Measurements from ENCODE around the gene CLCN1.
A peak's percentile ranks its signal among the peaks of the same experiment; 100 is the strongest.

The CLCN1 gene

DNA sequence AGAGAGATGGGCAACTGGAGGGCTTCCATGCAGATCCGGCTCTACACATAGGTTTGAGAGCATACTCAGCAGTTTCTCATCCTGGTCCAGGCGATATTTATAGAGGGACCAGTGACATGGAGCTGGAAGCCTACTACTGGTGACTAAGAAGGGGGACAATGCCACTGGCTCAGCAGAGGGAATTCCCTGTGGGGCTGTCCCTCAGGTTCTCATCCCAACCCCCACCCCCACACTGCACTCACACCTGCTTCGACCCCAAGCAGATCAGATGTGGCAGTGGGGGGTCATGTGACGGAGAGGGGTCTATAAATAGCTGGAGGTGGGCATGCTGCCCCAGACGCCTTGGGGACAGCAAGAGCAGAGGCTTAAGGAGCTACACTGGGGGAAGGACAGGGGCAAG is at the start of gene CLCN1:
CLCN1 (plus strand) TSS at position 336 of the 400 bp plus-strand sequence. CDS start 102 bp downstream, outside the sequence.
- Histone ChIP-seq H3K36me3 (replicated peaks) (no peaks in the 10 kb centered on the region), H3K4me1 (no peaks in the 10 kb centered on the region), H3K27me3 (ENCODE audit: low read depth) (no peaks in the 10 kb centered on the region), H3K4me3 (no peak within 1 kb of the TSS), H3K9me3 (no peaks in the 10 kb centered on the region)
- DNase-seq (ENCODE audit: low spot score in 2 of 2), result no peak
- in situ Hi-C loops (cut with MboI; ENCODE audit: low sequenced_read_pairs), result no loop called here

DNA sequence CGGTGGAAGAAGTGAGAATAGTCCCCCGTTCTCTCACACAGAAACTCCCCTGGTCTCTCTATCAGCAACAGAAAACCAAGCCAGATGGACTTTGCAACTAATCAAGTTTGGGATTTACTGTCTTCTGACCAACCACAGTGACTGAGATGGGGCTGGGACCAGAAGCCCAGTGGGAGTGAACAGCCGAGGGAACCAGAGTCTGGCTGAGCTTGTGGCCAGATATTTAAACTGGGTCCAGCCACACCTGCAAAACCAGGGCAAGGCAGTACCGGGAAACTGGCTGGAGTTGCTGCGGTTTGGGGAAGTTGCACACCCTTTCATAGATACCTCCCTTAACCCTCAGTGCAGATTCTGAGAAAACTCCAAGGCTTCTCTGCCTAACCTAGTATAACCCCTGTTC is 46.7 kb upstream of the CLCN1 start:
- no peak for DNase-seq (ENCODE audit: low spot score in 2 of 2)
- Histone ChIP-seq H3K9me3 (no peaks in the 10 kb centered on the region), H3K36me3 (replicated peaks) (peaks cover 14% of the 10 kb centered on the region), H3K4me3 (no peak overlapping the region), H3K27me3 (ENCODE audit: low read depth) (no peaks in the 10 kb centered on the region), H3K4me1 (0 out of 2 replicates have a peak, but pooled peaks cover under 1% of the 10 kb centered on the region)
- in situ Hi-C loops (cut with MboI; ENCODE audit: low sequenced_read_pairs), result no loop called here

DNA sequence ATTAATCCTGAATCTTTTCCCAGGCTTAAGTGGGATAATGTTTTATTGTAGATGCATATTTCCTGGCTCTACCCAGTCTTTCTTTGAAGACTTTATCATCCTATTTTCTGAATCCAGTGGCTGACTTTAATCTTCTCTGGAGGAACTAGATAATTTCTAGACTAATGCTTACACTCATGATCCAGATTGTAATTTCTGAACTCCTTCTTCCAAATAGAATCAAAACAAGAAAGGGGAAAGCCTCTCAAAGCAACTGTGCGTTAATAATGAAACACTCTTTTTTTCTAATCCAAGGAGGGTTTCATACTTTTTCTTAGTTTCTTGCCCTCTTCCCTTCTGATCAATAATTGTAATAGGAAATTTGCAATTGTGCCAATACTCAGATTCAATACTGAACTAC is 44.7 kb upstream of the CLCN1 start:
- in situ Hi-C loops (cut with MboI; ENCODE audit: low sequenced_read_pairs), result no loop called here
- Histone ChIP-seq H3K4me1 (no peaks in the 10 kb centered on the region), H3K36me3 (replicated peaks) (peaks cover 11% of the 10 kb centered on the region), H3K9me3 (no peaks in the 10 kb centered on the region), H3K4me3 (no peak overlapping the region), H3K27me3 (ENCODE audit: low read depth) (no peaks in the 10 kb centered on the region)
- no peak for DNase-seq (ENCODE audit: low spot score in 2 of 2)

DNA sequence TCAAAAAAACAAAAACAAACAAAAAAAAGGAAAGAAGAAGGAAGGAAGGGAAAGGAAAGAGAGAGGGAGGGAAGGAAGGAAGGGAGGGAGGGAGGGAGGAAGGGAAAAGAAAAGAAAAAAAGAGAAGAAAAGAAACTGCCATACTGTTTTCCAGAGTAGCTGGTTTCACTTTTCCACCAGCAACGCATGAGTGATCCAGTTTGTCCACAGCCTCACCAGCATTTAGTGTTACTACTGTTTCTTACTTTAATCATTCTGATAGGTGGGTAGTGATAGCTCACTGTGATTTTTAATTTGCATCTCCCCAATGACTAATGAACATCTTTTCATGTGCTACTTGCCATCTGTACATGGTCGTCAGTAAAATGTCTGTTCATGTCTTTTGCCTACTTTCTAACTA is 43.0 kb upstream of the CLCN1 start:
- Histone ChIP-seq H3K36me3 (replicated peaks) (peaks cover 1% of the 10 kb centered on the region), H3K4me3 (no peak overlapping the region), H3K9me3 (no peaks in the 10 kb centered on the region), H3K4me1 (no peaks in the 10 kb centered on the region), H3K27me3 (ENCODE audit: low read depth) (no peaks in the 10 kb centered on the region)
- DNase-seq (ENCODE audit: low spot score in 2 of 2), result no peak
- in situ Hi-C loops (cut with MboI; ENCODE audit: low sequenced_read_pairs), result no loop called here

DNA sequence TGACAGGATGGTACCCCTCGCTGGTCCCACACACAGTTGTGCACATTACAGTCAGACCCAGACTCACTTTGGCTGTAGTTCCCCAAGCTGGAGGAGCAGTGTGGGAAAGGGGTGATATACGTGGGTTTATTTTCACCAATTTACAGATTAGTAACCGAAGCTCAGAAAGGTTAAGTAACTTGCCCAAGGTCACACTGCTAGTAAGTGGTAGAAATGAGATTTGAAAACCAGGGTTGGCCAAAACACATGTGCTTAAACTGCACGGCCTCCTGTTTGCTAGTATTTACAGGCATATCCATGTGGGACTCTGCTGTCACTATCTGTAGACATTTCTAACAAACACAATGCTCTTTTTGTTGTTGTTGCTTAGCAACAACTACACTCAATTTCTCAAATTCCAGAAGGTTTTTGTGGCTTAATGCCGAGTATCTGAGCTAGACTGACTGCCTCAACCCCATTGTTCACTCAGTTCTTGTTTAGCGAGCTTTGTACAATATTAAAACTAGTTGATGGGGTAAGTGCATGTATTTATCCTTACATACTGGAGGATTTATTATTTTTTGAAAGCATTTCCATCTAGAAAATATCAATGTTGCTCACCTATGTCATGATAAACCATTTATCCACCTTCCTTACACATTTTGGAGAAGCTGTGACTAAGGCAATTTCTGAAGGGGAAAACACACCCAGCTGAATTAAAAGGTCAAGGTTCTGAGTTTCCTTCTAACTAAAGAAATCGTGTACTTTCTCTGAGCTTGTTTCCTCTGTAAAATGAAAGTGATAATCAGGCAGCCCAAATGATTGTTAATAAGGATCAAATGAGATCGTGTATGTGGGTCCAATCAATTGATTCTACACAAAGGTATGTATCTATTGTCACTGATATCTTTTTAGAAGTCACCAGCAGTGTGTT is 36.5 kb upstream of the CLCN1 start:
- in situ Hi-C loops (cut with MboI; ENCODE audit: low sequenced_read_pairs), result no loop called here
- DNase-seq (ENCODE audit: low spot score in 2 of 2), result peak; percentile 43 to 88
- Histone ChIP-seq H3K4me3 (no peak overlapping the region), H3K9me3 (no peaks in the 10 kb centered on the region), H3K4me1 (peaks cover 28% of the 10 kb centered on the region), H3K27me3 (ENCODE audit: low read depth) (no peaks in the 10 kb centered on the region), H3K36me3 (replicated peaks) (no peaks in the 10 kb centered on the region)

DNA sequence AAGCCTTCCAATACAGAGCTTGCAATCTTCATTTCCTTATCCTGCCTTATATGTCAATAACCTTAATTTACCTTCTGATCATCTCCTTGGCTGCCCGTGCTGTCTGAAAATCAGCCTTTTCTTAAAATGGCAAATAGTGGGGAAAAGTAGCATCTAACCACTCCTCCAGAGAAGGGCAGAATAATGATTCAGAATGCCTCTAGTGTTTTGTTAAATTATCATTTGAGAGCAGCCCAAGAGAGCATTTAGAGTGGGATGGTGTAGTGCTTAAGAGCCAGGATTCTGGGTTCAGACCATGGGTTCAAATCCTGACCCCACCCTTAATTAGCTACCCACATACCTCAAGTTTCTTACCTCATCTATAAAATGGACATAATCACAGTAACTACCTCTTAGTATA is 35.8 kb upstream of the CLCN1 start:
- in situ Hi-C loops (cut with MboI; ENCODE audit: low sequenced_read_pairs), result no loop called here
- Histone ChIP-seq H3K4me1 (peaks cover 28% of the 10 kb centered on the region), H3K36me3 (replicated peaks) (no peaks in the 10 kb centered on the region), H3K9me3 (no peaks in the 10 kb centered on the region), H3K27me3 (ENCODE audit: low read depth) (no peaks in the 10 kb centered on the region), H3K4me3 (no peak overlapping the region)
- DNase-seq (ENCODE audit: low spot score in 2 of 2), result no peak

DNA sequence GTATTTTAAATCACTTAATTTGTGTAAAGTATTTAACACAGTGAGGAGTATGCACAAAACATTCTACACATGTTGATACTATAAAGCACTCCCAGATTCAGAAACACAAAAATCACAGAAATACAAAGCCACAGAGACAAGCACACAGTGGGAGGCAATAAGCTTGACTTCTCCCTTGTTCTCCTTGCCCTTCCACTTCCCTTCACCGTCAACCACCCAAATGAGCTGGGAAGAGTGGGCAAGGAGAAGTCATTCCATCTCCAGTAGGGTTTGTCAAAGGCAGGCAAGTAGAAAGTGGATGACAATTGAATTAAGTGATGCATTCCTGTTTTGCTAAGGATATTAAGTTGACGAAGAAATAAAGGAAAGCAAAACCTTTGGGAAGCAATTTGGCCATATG is 35.3 kb upstream of the CLCN1 start:
- Histone ChIP-seq H3K9me3 (no peaks in the 10 kb centered on the region), H3K4me3 (no peak overlapping the region), H3K4me1 (peaks cover 28% of the 10 kb centered on the region), H3K36me3 (replicated peaks) (no peaks in the 10 kb centered on the region), H3K27me3 (ENCODE audit: low read depth) (no peaks in the 10 kb centered on the region)
- DNase-seq (ENCODE audit: low spot score in 2 of 2), result no peak
- in situ Hi-C loops (cut with MboI; ENCODE audit: low sequenced_read_pairs), result no loop called here

DNA sequence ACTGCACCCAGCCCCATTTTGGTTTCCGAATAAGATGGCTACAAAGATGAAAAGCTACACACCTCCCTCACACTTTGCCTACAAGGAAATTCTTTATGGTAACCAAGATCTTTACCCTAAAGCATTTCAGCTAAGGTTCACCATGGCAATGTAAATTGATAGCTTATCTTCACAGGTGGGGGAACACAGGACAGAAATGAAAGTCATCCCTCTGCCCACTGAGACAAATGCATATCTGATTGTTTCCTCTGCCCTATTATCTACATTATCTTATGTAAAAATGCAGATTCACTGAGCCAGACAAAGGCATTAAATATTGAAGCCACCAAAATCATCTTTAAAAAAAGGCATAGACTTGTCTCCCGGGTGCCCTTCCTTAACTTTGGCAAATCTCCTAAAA is 34.4 kb upstream of the CLCN1 start:
- H3K4me1 ChIP-seq, result peaks cover 28% of the 10 kb centered on the region
- no peaks in the 10 kb centered on the region for H3K9me3 ChIP-seq
- no peaks in the 10 kb centered on the region for H3K27me3 ChIP-seq (ENCODE audit: low read depth)
- H3K36me3 ChIP-seq (replicated peaks), result no peaks in the 10 kb centered on the region
- DNase-seq (ENCODE audit: low spot score in 2 of 2), result no peak
- in situ Hi-C loops (cut with MboI; ENCODE audit: low sequenced_read_pairs), result no loop called here
- H3K4me3 ChIP-seq, result no peak overlapping the region

DNA sequence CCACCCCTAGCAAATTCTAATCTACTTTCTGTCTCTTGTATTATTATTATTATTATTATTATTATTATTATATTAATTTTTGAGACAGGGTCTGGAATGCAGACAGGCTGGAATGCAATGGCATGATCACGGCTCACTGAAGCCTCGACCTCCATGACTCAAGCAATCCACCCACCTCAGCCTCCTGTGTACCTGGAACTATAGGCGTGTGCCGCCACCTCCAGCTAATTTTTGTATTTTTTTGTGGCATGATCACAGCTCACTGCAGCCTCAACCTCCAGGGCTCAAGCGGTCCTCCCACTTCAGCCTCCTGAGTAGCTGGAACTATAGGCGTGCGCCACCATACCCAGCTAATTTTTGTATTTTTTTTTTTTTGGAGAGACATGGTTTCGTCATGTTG is 33.8 kb upstream of the CLCN1 start:
- Histone ChIP-seq H3K36me3 (replicated peaks) (no peaks in the 10 kb centered on the region), H3K4me1 (peaks cover 28% of the 10 kb centered on the region), H3K27me3 (ENCODE audit: low read depth) (no peaks in the 10 kb centered on the region), H3K4me3 (no peak overlapping the region), H3K9me3 (no peaks in the 10 kb centered on the region; the same call in 1 of the 2 replicates)
- no peak for DNase-seq (ENCODE audit: low spot score in 2 of 2)
- in situ Hi-C loops (cut with MboI; ENCODE audit: low sequenced_read_pairs), result no loop called here

DNA sequence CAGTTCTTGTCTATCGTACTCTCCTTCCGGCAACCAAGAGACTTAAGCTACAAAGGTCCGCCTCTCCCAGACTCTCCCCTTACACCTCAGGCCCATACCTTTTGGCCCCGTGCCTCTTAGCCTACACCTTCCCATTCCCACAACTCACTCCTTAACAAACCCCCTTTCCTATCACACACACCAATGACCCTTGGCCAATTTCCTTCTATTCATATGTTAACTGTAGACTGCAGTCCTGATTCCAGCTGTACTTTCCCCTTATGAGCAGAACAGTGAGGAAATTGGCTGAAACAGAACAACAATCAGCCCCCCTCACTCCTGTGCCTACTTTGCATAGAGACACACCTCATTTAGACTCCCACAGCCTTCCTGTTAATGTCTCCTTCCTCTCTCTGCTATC is 32.5 kb upstream of the CLCN1 start:
- peaks cover 31% of the 10 kb centered on the region for H3K4me1 ChIP-seq
- in situ Hi-C loops (cut with MboI; ENCODE audit: low sequenced_read_pairs), result no loop called here
- DNase-seq (ENCODE audit: low spot score in 2 of 2), result peak; percentile 18
- H3K27me3 ChIP-seq (ENCODE audit: low read depth), result no peaks in the 10 kb centered on the region
- peaks cover 6% of the 10 kb centered on the region; the same call in 1 of the 2 replicates for H3K9me3 ChIP-seq
- no peaks in the 10 kb centered on the region; the same call in 1 of the 2 replicates for H3K36me3 ChIP-seq (replicated peaks)
- H3K4me3 ChIP-seq, result no peak overlapping the region

DNA sequence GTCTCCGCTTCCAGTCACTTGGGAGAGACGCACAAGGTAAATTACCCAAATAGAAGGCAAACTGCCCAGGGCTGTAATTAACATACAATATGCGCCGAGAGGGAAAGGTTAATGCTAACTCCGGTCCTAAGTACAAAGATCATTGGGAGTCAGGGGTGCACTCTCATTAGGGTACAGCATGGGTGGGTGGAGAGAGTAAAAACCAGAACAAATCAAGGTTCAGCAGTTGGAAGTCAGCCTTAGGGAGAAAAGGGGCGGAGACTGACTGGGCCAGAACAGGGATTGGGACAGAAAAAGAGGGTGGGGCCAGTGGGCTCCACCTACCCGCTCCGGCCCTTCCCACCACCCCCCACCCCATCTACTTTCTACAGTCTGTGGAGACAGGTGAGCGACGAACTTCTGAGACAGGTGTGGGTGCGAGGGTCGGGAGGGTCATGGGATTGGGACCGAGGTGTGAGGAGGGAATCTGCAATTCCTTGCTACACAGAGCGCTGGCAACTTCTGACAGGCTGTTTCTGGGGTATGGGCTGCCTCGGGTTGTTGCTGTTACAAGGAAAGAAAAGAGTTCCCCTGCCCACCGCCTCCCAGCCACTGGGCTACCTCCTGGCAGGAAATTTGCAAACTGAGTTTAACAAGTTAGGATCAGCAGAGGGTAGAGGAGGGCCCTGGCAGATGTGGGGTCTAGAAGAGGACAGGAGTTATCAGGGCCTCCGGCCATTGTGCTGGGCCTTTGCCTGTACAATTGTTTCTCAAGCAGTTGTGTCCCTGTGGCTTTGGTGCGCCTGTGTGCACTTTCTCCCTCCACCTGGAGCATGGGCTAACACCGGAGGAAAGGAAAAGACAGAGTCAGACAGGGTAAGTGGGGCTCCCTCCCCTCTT is 31.1 kb upstream of the CLCN1 start, which contains the start of gene TMEM139:
TMEM139 (plus strand) TSS at position 368 of the 879 bp plus-strand sequence. CDS start 1,000 bp downstream, outside the sequence.
- H3K9me3 ChIP-seq, result peaks cover 6% of the 10 kb centered on the region; the same call in 1 of the 2 replicates
- H3K4me3 ChIP-seq, result no peak within 1 kb of the TSS
- peak in 1 of 2 experiments; percentile 60 for DNase-seq (ENCODE audit: low spot score in 2 of 2)
- H3K36me3 ChIP-seq (replicated peaks), result no peaks in the 10 kb centered on the region; the same call in 1 of the 2 replicates
- peaks cover 25% of the 10 kb centered on the region for H3K4me1 ChIP-seq
- no peaks in the 10 kb centered on the region for H3K27me3 ChIP-seq (ENCODE audit: low read depth)
- in situ Hi-C loops (cut with MboI; ENCODE audit: low sequenced_read_pairs), result no loop called here

DNA sequence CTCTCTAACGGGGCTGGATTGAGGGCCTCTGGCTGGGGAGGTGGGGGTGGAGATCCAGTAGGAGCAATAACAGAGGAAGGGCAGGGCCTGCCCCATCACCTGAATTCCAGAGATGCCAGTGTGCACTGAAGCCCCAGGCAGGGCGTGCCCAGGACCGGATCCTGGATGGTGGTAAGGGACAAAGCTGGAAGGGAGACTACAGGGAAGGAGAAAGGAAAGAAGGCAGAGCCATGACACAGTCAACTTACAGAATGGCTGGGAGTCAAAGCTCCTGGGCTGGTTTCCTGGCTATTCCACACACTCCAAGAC is 30.5 kb upstream of the CLCN1 start:
- no peak overlapping the region for H3K4me3 ChIP-seq
- no peak for DNase-seq (ENCODE audit: low spot score in 2 of 2)
- peaks cover 25% of the 10 kb centered on the region for H3K4me1 ChIP-seq

DNA sequence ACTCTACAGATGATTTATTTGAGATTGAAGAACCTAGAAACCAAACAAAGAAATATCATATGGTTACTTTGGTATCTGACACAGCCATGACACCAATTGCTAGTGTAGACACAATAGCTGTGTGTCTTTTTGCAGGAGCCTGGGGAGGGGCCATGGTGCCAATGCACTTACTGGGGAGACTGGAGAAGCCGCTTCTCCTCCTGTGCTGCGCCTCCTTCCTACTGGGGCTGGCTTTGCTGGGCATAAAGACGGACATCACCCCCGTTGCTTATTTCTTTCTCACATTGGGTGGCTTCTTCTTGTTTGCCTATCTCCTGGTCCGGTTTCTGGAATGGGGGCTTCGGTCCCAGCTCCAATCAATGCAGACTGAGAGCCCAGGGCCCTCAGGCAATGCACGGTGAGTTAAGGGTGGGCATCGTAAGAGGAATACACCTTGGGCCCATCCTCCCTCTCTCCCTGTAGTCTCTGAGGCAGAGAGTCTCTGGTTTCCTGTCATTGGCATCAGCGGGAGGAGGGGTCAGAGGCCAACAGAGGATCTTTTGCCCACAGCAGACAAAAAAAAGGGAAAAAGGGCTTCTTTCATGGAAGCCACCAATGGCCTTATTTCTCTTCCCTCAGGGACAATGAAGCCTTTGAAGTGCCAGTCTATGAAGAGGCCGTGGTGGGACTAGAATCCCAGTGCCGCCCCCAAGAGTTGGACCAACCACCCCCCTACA is 29.9 kb upstream of the CLCN1 start:
- H3K36me3 ChIP-seq (replicated peaks), result no peaks in the 10 kb centered on the region; the same call in none of the 2 replicates
- no peak overlapping the region for H3K4me3 ChIP-seq
- no peaks in the 10 kb centered on the region for H3K27me3 ChIP-seq (ENCODE audit: low read depth)
- no peak for DNase-seq (ENCODE audit: low spot score in 2 of 2)
- peaks cover 30% of the 10 kb centered on the region for H3K4me1 ChIP-seq
- H3K9me3 ChIP-seq, result peaks cover 6% of the 10 kb centered on the region; the same call in 1 of the 2 replicates
- in situ Hi-C loops (cut with MboI; ENCODE audit: low sequenced_read_pairs), result no loop called here

More for the DNA sequence above, 30.5 kb upstream of the CLCN1 start:
- no peaks in the 10 kb centered on the region; the same call in 1 of the 2 replicates for H3K36me3 ChIP-seq (replicated peaks)
- in situ Hi-C loops (cut with MboI; ENCODE audit: low sequenced_read_pairs), result no loop called here
- no peaks in the 10 kb centered on the region for H3K27me3 ChIP-seq (ENCODE audit: low read depth)
- peaks cover 6% of the 10 kb centered on the region; the same call in 1 of the 2 replicates for H3K9me3 ChIP-seq

All from HAP-1 (cell line).